Fibroblast of lung (primary cell): ENCODE data around the gene HUS1. TPM values are rescaled to one million over a fixed set of nuclear protein-coding genes. Genes with fewer than 3 reads are reported as not detected.
"Not testable (repeated sequence)": the region's sequence is repeated elsewhere in the genome, so short reads cannot be mapped to it uniquely, and the experiment has no call there.

ENCODE experiments used
- DNase-seq, 2 donors: peaks; one replicate each; pipeline versions ENCODE4 v3.0.0 to v3.0.0-alpha.2; 2010; ENCODE audit warnings: low read depth in 2 of 2
- H2AFZ ChIP-seq: 2 replicates; pipeline ENCODE4 v1.5.1; 2012; ENCODE audit warnings: low read length, control low read depth, inconsistent platforms
- H3K27ac ChIP-seq: 2 replicates; pipeline ENCODE4 v1.5.1; 2011; ENCODE audit warnings: low read length, control low read depth; ENCODE audit not compliant: insufficient read depth
- H3K27me3 ChIP-seq: 2 replicates; pipeline ENCODE4 v1.5.1; 2011; ENCODE audit warnings: mild to moderate bottlenecking, low read length; ENCODE audit not compliant: control insufficient read depth, insufficient read depth
- H3K36me3 ChIP-seq: 2 replicates; pipeline ENCODE4 v1.5.1; 2011; ENCODE audit warnings: low read length; ENCODE audit not compliant: control insufficient read depth, insufficient read depth
- H3K4me1 ChIP-seq: 2 replicates; pipeline ENCODE4 v1.5.1; 2011; ENCODE audit warnings: low read length; ENCODE audit not compliant: control insufficient read depth, insufficient read depth; ENCODE audit errors: extremely low read depth
- H3K4me2 ChIP-seq: 2 replicates; pipeline ENCODE4 v1.5.1; 2011; ENCODE audit warnings: low read length, control low read depth; ENCODE audit not compliant: insufficient read depth; ENCODE audit errors: extremely low read depth
- H3K4me3 ChIP-seq, 4 experiments: fragments of 200-600 bp in 1 of 4; sonication (generic) in 1 of 4; replicated peaks in 1 of 4; 2 replicates each; pipeline ENCODE4 v1.5.1; 2011 to 2016; ENCODE audit warnings: low read length in 4 of 4, low read depth in 3 of 4, mild to moderate bottlenecking in 3 of 4, control low read depth in 2 of 4, inconsistent platforms in 1 of 4, mixed read lengths in 1 of 4; ENCODE audit not compliant: insufficient read depth in 1 of 4; ENCODE audit errors: control extremely low read depth in 1 of 4
- H3K79me2 ChIP-seq: 2 replicates; pipeline ENCODE4 v1.5.1; 2012; ENCODE audit warnings: mild to moderate bottlenecking, low read length, inconsistent platforms; ENCODE audit not compliant: control insufficient read depth, insufficient read depth
- H3K9ac ChIP-seq: 2 replicates; pipeline ENCODE4 v1.5.1; 2011; ENCODE audit warnings: mild to moderate bottlenecking, low read length, control low read depth; ENCODE audit not compliant: insufficient read depth
- H3K9me3 ChIP-seq: 2 replicates; pipeline ENCODE4 v1.5.1; 2012; ENCODE audit warnings: low read depth, low read length; ENCODE audit not compliant: control insufficient read depth, insufficient read depth
- H4K20me1 ChIP-seq: 2 replicates; pipeline ENCODE4 v1.5.1; 2011; ENCODE audit warnings: low read length; ENCODE audit not compliant: control insufficient read depth, insufficient read depth; ENCODE audit errors: extremely low read depth
- CTCF ChIP-seq, 2 donors: IDR thresholded peaks in 1 of 2; conservative IDR thresholded peaks in 1 of 2; 1 replicate in 1 of 2; 2 replicates in 1 of 2; pipeline ENCODE4 v1.5.1; 2011 to 2012; ENCODE audit warnings: low read length in 2 of 2, control low read depth in 1 of 2, inconsistent platforms in 1 of 2, low read depth in 1 of 2, mild to moderate bottlenecking in 1 of 2
- EZH2 ChIP-seq: IDR thresholded peaks from 2 replicates; pipeline ENCODE4 v1.5.1; 2012; ENCODE audit warnings: low read length, control low read depth, mild to moderate bottlenecking; ENCODE audit errors: missing control alignments
- polyA plus RNA-seq, 2 donors: library from polyadenylated mRNA; depleted of rRNA in 1 of 2; stranded (reverse) in 1 of 2; unstranded in 1 of 2; fragments of >200 nt; gene quantifications; 2 replicates each; pipeline ENCODE4 v1.2.1, GENCODE V29; 2011 to 2012; ENCODE audit warnings: missing spikeins in 1 of 2
- total RNA-seq: library from RNA; depleted of rRNA; stranded (reverse); fragments of >200 nt; gene quantifications from 2 replicates; pipeline ENCODE4 v1.2.1, GENCODE V29; 2014

Gene HUS1
- total and polyA plus RNA-seq, 2 donors (not counting 1 experiment from before 2014, with no cell fraction given) = 14.2 to 29.4 TPM

- no peaks in the 10 kb centered on the region for H3K36me3 ChIP-seq
- no peak overlapping the region for H3K4me2 ChIP-seq
- H4K20me1 ChIP-seq = no peaks in the 10 kb centered on the region
- no peaks in the 10 kb centered on the region for H3K9me3 ChIP-seq
- no peak overlapping the region for H3K9ac ChIP-seq
- no peak overlapping the region for H2AFZ ChIP-seq
- H3K27me3 ChIP-seq = no peaks in the 10 kb centered on the region
- H3K4me3 ChIP-seq = no peak overlapping the region
- TF ChIP-seq CTCF (conservative IDR thresholded peaks at IDR 0.05 in 1 of 2, IDR thresholded peaks at IDR 0.05 in 1 of 2; ENCODE audit: low read depth in 1 of 2, low read length in 2 of 2) (peak; percentile 38 to 56), EZH2 (no peak)
- no peaks in the 10 kb centered on the region for H3K79me2 ChIP-seq
- no peak overlapping the region for H3K27ac ChIP-seq
- H3K4me1 ChIP-seq = peaks cover 3% of the 10 kb centered on the region
- DNase-seq = no peak
Measured at GRCh38 chr7:47988496-47989386, 9.3 kb upstream of the HUS1 start.

GRCh38 chr7:47982610-47983009 lies 3.2 kb upstream of the HUS1 start:
- DNase-seq = no peak
- peaks cover 6% of the 10 kb centered on the region for H3K4me1 ChIP-seq
- H4K20me1 ChIP-seq = no peaks in the 10 kb centered on the region
- no peaks in the 10 kb centered on the region for H3K36me3 ChIP-seq
- no peaks in the 10 kb centered on the region for H3K27me3 ChIP-seq
- H2AFZ ChIP-seq = no peak overlapping the region
- TF ChIP-seq EZH2 (no peak), CTCF (conservative IDR thresholded peaks at IDR 0.05 in 1 of 2, IDR thresholded peaks at IDR 0.05 in 1 of 2; ENCODE audit: low read depth in 1 of 2, low read length in 2 of 2) (no peak)
- no peak overlapping the region for H3K4me3 ChIP-seq
- no peaks in the 10 kb centered on the region for H3K9me3 ChIP-seq
- peaks cover 12% of the 10 kb centered on the region for H3K79me2 ChIP-seq
- H3K4me2 ChIP-seq = no peak overlapping the region
- H3K27ac ChIP-seq = no peak overlapping the region
- H3K9ac ChIP-seq = no peak overlapping the region

DNA sequence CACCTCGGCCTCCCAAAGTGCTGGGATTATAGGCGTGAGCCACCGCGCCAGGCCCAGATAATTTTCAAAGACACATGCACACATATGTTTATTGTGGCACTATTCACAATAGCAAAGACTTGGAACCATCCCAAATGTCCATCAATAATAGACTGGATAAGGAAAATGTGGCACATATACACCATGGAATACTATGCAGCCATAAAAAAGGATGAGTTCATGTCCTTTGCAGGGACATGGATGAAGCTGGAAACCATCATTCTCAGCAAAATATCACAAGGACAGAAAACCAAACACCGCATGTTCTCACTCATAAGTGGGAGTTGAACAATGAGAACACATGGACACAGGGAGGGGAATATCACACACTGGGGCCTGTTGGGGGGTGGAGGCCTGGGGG lies 1.2 kb upstream of the HUS1 start:
- not testable (repeated sequence) for H3K4me2 ChIP-seq, H3K27me3 ChIP-seq, H3K9me3 ChIP-seq, H2AFZ ChIP-seq, H3K36me3 ChIP-seq, H4K20me1 ChIP-seq, H3K4me1 ChIP-seq, DNase-seq, H3K27ac ChIP-seq, H3K9ac ChIP-seq, H3K4me3 ChIP-seq
- H3K79me2 ChIP-seq = peaks cover 12% of the 10 kb centered on the region
